Hepatocyte (in vitro differentiated cells): ENCODE results near the gene RAB40AL. TPM values are rescaled to one million over a fixed set of nuclear protein-coding genes. Genes with fewer than 3 reads are reported as not detected.

Experiments used
- DNase-seq: peaks from one replicate; pipeline ENCODE4 v3.0.0-alpha.2; 2016; ENCODE audit warnings: low spot score
- H2AFZ ChIP-seq: fragments of 200-600 bp; sonication (generic); 2 replicates; pipeline ENCODE4 v1.6.0; 2016; ENCODE audit warnings: antibody characterized with exemption, mild to moderate bottlenecking
- H3K27ac ChIP-seq: fragments of 200-600 bp; sonication (generic); 2 replicates; pipeline ENCODE4 v1.5.1; 2016; ENCODE audit warnings: mild to moderate bottlenecking
- H3K27me3 ChIP-seq: fragments of 200-600 bp; sonication (generic); 2 replicates; pipeline ENCODE4 v1.6.1; 2016
- H3K36me3 ChIP-seq: fragments of 200-600 bp; sonication (generic); replicated peaks from 2 replicates; pipeline ENCODE4 v1.5.1; 2016; ENCODE audit warnings: low read depth; ENCODE audit not compliant: insufficient read depth
- H3K4me1 ChIP-seq: fragments of 200-600 bp; sonication (generic); 2 replicates; pipeline ENCODE4 v1.5.1; 2016; ENCODE audit warnings: mild to moderate bottlenecking, moderate library complexity; ENCODE audit not compliant: insufficient read depth
- H3K4me2 ChIP-seq: fragments of 200-600 bp; sonication (generic); 2 replicates; pipeline ENCODE4 v1.6.0; 2016
- H3K4me3 ChIP-seq: fragments of 200-600 bp; sonication (generic); 2 replicates; pipeline ENCODE4 v1.5.1; 2016; ENCODE audit warnings: mild to moderate bottlenecking
- H3K79me2 ChIP-seq: fragments of 200-600 bp; sonication (generic); 2 replicates; pipeline ENCODE4 v1.6.0; 2017; ENCODE audit warnings: mild to moderate bottlenecking
- H3K9me2 ChIP-seq: fragments of 200-600 bp; sonication (generic); replicated peaks from 2 replicates; pipeline ENCODE4 v1.6.0; 2017; ENCODE audit warnings: mild to moderate bottlenecking; ENCODE audit not compliant: insufficient read depth
- H3K9me3 ChIP-seq: fragments of 200-600 bp; sonication (generic); 2 replicates; pipeline ENCODE4 v1.5.1; 2016; ENCODE audit warnings: low read depth, mild to moderate bottlenecking
- H4K20me1 ChIP-seq: fragments of 200-600 bp; sonication (generic); 2 replicates; pipeline ENCODE4 v1.6.0; 2016; ENCODE audit warnings: mild to moderate bottlenecking; ENCODE audit not compliant: insufficient read depth, poor library complexity, severe bottlenecking
- CTCF ChIP-seq: fragments of 200-600 bp; sonication (generic); IDR thresholded peaks from 2 replicates; pipeline ENCODE4 v1.5.1; 2016; ENCODE audit warnings: antibody characterized with exemption, mild to moderate bottlenecking; ENCODE audit not compliant: poor library complexity
- EZH2 ChIP-seq: fragments of 200-600 bp; sonication (generic); IDR thresholded peaks from 2 replicates; pipeline ENCODE4 v1.6.1; 2016; ENCODE audit warnings: antibody characterized with exemption, mild to moderate bottlenecking, borderline replicate concordance
- EZH2phosphoT487 ChIP-seq: fragments of 200-600 bp; sonication (generic); IDR thresholded peaks from one replicate; pipeline ENCODE4 v1.6.1; 2018; ENCODE audit warnings: antibody characterized with exemption, mild to moderate bottlenecking, low read depth, moderate library complexity; ENCODE audit not compliant: unreplicated experiment, severe bottlenecking
- WGBS: methylation state at CpG from one replicate; pipeline ENCODE4 v1.1.6; 2016; ENCODE audit warnings: low lambda C conversion rate; ENCODE audit errors: missing lambda C conversion rate; 5-methylcytosine and 5-hydroxymethylcytosine counted together
- polyA plus RNA-seq: library from polyadenylated mRNA; unstranded; fragments of >200 nt; fragmentation: Nextera tagmentation; extraction: Ambion mirVana; gene quantifications from 2 replicates; pipeline ENCODE4 v1.2.1, GENCODE V29; 2016
- total RNA-seq: library from RNA; depleted of rRNA; stranded (reverse); fragments of >200 nt; gene quantifications from 2 replicates; pipeline ENCODE4 v1.2.3, GENCODE V29; 2014

The RAB40AL gene
- total and polyA plus RNA-seq, 2 experiments from 2014 or later, result 0.80 TPM; not detected in 1

GRCh38 chrX:102902355-102902754 lies 34.7 kb upstream of the RAB40AL start:
- no peak for DNase-seq
- no peak overlapping the region for H2AFZ ChIP-seq
- H3K4me2 ChIP-seq, result no peak overlapping the region
- H3K36me3 ChIP-seq, result no peaks in the 10 kb centered on the region
- no peaks in the 10 kb centered on the region for H4K20me1 ChIP-seq
- H3K27me3 ChIP-seq, result no peaks in the 10 kb centered on the region
- no peaks in the 10 kb centered on the region for H3K9me3 ChIP-seq
- H3K79me2 ChIP-seq, result no peaks in the 10 kb centered on the region
- TF ChIP-seq EZH2 (no peak), CTCF (no peak), EZH2phosphoT487 (no peak)
- H3K27ac ChIP-seq, result no peak overlapping the region
- no peak overlapping the region for H3K4me3 ChIP-seq
- no peaks in the 10 kb centered on the region for H3K4me1 ChIP-seq
- no peaks in the 10 kb centered on the region for H3K9me2 ChIP-seq

DNA sequence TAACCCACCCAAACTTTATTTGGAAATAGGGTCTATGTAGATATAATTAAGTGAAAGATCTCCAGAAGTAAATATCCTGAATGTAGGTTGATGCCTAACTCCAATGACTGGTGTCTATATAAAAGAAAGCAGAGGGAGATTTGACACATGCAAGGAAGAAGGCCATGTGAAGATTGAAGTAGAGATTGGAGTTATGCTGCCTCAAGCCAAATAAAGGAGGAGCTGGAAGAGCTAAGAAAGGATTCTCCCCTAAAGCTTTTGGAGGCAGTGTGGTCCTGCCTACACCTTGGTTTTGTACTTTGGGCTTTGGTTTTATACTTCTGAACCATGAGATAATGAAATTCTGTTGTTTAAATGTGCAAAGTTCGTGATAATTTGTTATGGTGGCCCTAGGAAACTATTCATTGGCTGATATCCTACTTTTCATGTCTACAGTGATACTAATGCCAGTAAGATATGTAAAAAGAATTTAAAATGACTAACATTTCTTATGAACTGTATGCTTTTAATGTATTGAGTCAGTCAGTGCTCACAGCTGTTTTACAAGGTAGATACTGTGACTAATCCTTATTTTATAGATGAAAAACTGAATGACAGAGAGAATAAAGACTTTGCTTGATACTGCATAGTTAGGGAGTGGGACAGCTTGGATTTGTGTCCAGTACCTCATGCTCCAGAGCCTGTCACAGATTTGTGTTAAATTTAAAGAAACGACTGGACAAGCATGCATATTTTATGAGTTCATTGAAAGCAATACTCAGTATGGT lies 5.9 kb upstream of the RAB40AL start:
- Histone ChIP-seq H3K4me2 (no peak overlapping the region), H3K27ac (no peak overlapping the region), H3K4me3 (no peak overlapping the region), H3K79me2 (no peaks in the 10 kb centered on the region), H3K9me3 (no peaks in the 10 kb centered on the region), H3K27me3 (no peaks in the 10 kb centered on the region), H2AFZ (no peak overlapping the region), H4K20me1 (no peaks in the 10 kb centered on the region), H3K36me3 (no peaks in the 10 kb centered on the region), H3K4me1 (no peaks in the 10 kb centered on the region), H3K9me2 (no peaks in the 10 kb centered on the region)
- DNase-seq, result no peak
- WGBS, result 59% methylated on average over 2 of the region's 2 CpGs
- TF ChIP-seq CTCF (no peak), EZH2 (no peak)

DNA sequence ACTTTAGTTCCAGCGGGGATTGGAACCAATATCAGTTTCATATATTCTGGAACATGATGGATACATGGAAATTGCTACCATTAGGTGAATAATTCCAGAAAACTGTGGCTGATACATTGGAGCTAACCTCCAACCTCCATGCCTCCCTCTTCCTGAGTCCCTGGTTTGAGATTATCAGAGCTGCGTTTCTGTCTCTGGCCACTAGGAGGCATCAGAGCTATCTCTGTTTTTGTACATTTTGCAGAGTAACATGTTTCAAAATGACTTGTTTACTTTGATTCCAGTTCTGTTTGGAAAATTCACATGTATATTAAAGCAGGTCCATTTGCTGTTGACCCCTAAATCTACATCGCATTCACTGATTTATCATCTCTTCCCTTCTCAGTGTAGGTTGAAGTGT lies 2.4 kb upstream of the RAB40AL start:
- Histone ChIP-seq H3K4me3 (no peak overlapping the region), H3K36me3 (no peaks in the 10 kb centered on the region), H3K9me2 (no peaks in the 10 kb centered on the region), H3K27ac (no peak overlapping the region), H3K9me3 (no peaks in the 10 kb centered on the region), H3K4me1 (no peaks in the 10 kb centered on the region), H2AFZ (no peak overlapping the region), H4K20me1 (no peaks in the 10 kb centered on the region), H3K79me2 (no peaks in the 10 kb centered on the region), H3K4me2 (no peak overlapping the region), H3K27me3 (no peaks in the 10 kb centered on the region)
- DNase-seq, result peak; percentile 12
- TF ChIP-seq EZH2phosphoT487, result no peak
- peak; percentile 44 for TF ChIP-seq CTCF
- no peak for TF ChIP-seq EZH2
- WGBS, result 65% methylated on average over 3 of the region's 3 CpGs
